Endodermal cell (in vitro differentiated cells): ENCODE measurements around the gene PRPH2. TPM values are rescaled to one million over a fixed set of nuclear protein-coding genes. Genes with fewer than 3 reads are reported as not detected.

Experiments
- DNase-seq: peaks from one replicate; pipeline ENCODE4 v3.0.0-alpha.2; 2017
- H3K27ac ChIP-seq: 2 replicates; pipeline ENCODE4 v1.5.1; 2013; ENCODE audit warnings: mild to moderate bottlenecking, low read depth, low read length, moderate library complexity
- H3K27me3 ChIP-seq: 2 replicates; pipeline ENCODE4 v1.6.1; 2013; ENCODE audit warnings: mild to moderate bottlenecking, low read length, moderate library complexity; ENCODE audit not compliant: insufficient read depth, control insufficient read depth, poor library complexity, severe bottlenecking
- H3K36me3 ChIP-seq: 2 replicates; pipeline ENCODE4 v1.7.0; 2013; ENCODE audit warnings: mild to moderate bottlenecking, low read length, moderate library complexity; ENCODE audit not compliant: control insufficient read depth, insufficient read depth
- H3K4me1 ChIP-seq: one replicate; pipeline ENCODE4 v1.7.0; 2013; ENCODE audit warnings: low read length; ENCODE audit not compliant: control insufficient read depth, insufficient read depth
- H3K4me3 ChIP-seq: 2 replicates; pipeline ENCODE4 v1.5.1; 2013; ENCODE audit warnings: mild to moderate bottlenecking, low read length, moderate library complexity
- H3K9ac ChIP-seq: 2 replicates; pipeline ENCODE4 v1.6.1; 2013; ENCODE audit warnings: mild to moderate bottlenecking, low read length, moderate library complexity; ENCODE audit not compliant: poor library complexity, severe bottlenecking; ENCODE audit errors: extremely low read depth
- H3K9me3 ChIP-seq: 2 replicates; pipeline ENCODE4 v1.6.1; 2013; ENCODE audit warnings: mild to moderate bottlenecking, low read length, moderate library complexity; ENCODE audit not compliant: control insufficient read depth
- H3K27ac Mint-ChIP-seq: 2 replicates; pipeline ENCODE4 v1.8.0; 2020; ENCODE audit warnings: mixed read lengths
- H3K27me3 Mint-ChIP-seq: 2 replicates; pipeline ENCODE4 v1.8.0; 2021; ENCODE audit warnings: mild to moderate bottlenecking, mixed read lengths; ENCODE audit not compliant: insufficient read depth
- H3K36me3 Mint-ChIP-seq: 2 replicates; pipeline ENCODE4 v1.8.0; 2020; ENCODE audit warnings: low read depth, mixed read lengths
- H3K4me1 Mint-ChIP-seq: 2 replicates; pipeline ENCODE4 v1.8.0; 2020; ENCODE audit warnings: mixed read lengths
- H3K4me3 Mint-ChIP-seq: 2 replicates; pipeline ENCODE4 v1.8.0; 2020; ENCODE audit warnings: mild to moderate bottlenecking, moderate library complexity, mixed read lengths
- H3K9me3 Mint-ChIP-seq: 2 replicates; pipeline ENCODE4 v1.8.0; 2020; ENCODE audit warnings: mild to moderate bottlenecking, mixed read lengths
- CTCF ChIP-seq: fragments of 200-600 bp; sonication (generic); conservative IDR thresholded peaks from 2 replicates; pipeline ENCODE4 v1.5.0; 2021; ENCODE audit warnings: antibody characterized with exemption, mild to moderate bottlenecking
- WGBS, 2 experiments: methylation state at CpG; one replicate each; pipeline versions ENCODE4 v1.1.5 to v1.1.7; 2013; ENCODE audit warnings: missing lambda C conversion rate in 2 of 2, mixed read lengths in 1 of 2; ENCODE audit not compliant: insufficient coverage in 1 of 2, insufficient read length in 1 of 2; 5-methylcytosine and 5-hydroxymethylcytosine counted together
- total RNA-seq, 2 donors: library from RNA; stranded (reverse); fragmentation: NEBNext Ultra II Directional in 1 of 2; extraction: Animal tissue kit (Norgen Biotek cat#: 25700) in 1 of 2; gene quantifications; 2 replicates in 1 of 2; 3 replicates in 1 of 2; pipeline ENCODE4 v1.2.1, GENCODE V29; 2021

The PRPH2 gene
- total RNA-seq, 2 donors from 2014 or later, result 0.35 to 0.40 TPM

GRCh38 chr6:42690151-42690702, 32.2 kb downstream of the PRPH2 start:
- H3K4me3 Mint-ChIP-seq, result no peak overlapping the region
- H3K9me3 ChIP-seq, result peaks cover 9% of the 10 kb centered on the region
- H3K36me3 Mint-ChIP-seq, result peaks cover 83% of the 10 kb centered on the region
- H3K27me3 Mint-ChIP-seq, result no peaks in the 10 kb centered on the region
- H3K4me1 ChIP-seq, result peaks cover 3% of the 10 kb centered on the region
- TF ChIP-seq CTCF, result no peak
- no peak overlapping the region for H3K27ac Mint-ChIP-seq
- no peak overlapping the region for H3K27ac ChIP-seq
- peaks cover 70% of the 10 kb centered on the region for H3K36me3 ChIP-seq
- no peaks in the 10 kb centered on the region for H3K27me3 ChIP-seq
- no peak for DNase-seq
- H3K4me1 Mint-ChIP-seq, result no peaks in the 10 kb centered on the region
- peaks cover 20% of the 10 kb centered on the region for H3K9me3 Mint-ChIP-seq
- 89 to 92% methylated on average over 2 to 5 of the region's 5 CpGs for WGBS, 2 experiments
- no peak overlapping the region for H3K4me3 ChIP-seq
- no peak overlapping the region for H3K9ac ChIP-seq

- Mint-ChIP-seq H3K4me3 (no peak overlapping the region), H3K36me3 (peaks cover 87% of the 10 kb centered on the region), H3K9me3 (peaks cover 26% of the 10 kb centered on the region), H3K27ac (no peak overlapping the region), H3K4me1 (no peaks in the 10 kb centered on the region), H3K27me3 (no peaks in the 10 kb centered on the region)
- no peak for TF ChIP-seq CTCF
- Histone ChIP-seq H3K9me3 (peaks cover 17% of the 10 kb centered on the region), H3K9ac (no peak overlapping the region), H3K27ac (no peak overlapping the region), H3K36me3 (peaks cover 73% of the 10 kb centered on the region), H3K4me1 (peaks cover 3% of the 10 kb centered on the region), H3K4me3 (no peak overlapping the region), H3K27me3 (no peaks in the 10 kb centered on the region)
- WGBS, 2 experiments, result 98 to 100% methylated on average over 1 to 7 of the region's 7 CpGs
- no peak for DNase-seq
Measured at GRCh38 chr6:42689371-42689770, 33.0 kb downstream of the PRPH2 start.

- Mint-ChIP-seq H3K9me3 (peaks cover 26% of the 10 kb centered on the region), H3K27me3 (no peaks in the 10 kb centered on the region), H3K4me1 (no peaks in the 10 kb centered on the region), H3K36me3 (peaks cover 87% of the 10 kb centered on the region), H3K27ac (no peak overlapping the region), H3K4me3 (no peak overlapping the region)
- DNase-seq, result no peak
- Histone ChIP-seq H3K4me3 (no peak overlapping the region), H3K36me3 (peaks cover 75% of the 10 kb centered on the region), H3K9ac (no peak overlapping the region), H3K4me1 (peaks cover 3% of the 10 kb centered on the region), H3K27me3 (no peaks in the 10 kb centered on the region), H3K9me3 (peaks cover 17% of the 10 kb centered on the region), H3K27ac (no peak overlapping the region)
- 91 to 94% methylated on average over 3 of the region's 3 CpGs for WGBS, 2 experiments
- no peak for TF ChIP-seq CTCF
Measured at GRCh38 chr6:42688281-42688680, 34.1 kb downstream of the PRPH2 start.
